Activated CD4-positive, alpha-beta T cell treated with anti-CD3 and anti-CD28 coated beads, Interleukin-2, Interleukin-6, amounts not matched to agents 100 ng/mL and 50 ng/mL, durations not matched to agents 16 hours and 8 hours (primary cell): ENCODE measurements around the gene NOTCH4.
"Not testable (repeated sequence)": the region's sequence is repeated elsewhere in the genome, so short reads cannot be mapped to it uniquely, and the experiment has no call there.

Source experiments
- DNase-seq: peaks from one replicate; pipeline ENCODE4 v3.0.0-alpha.2; 2020

The NOTCH4 gene

GRCh38 chr6:32223258-32224235, at the start of gene NOTCH4:
Gene NOTCH4, minus strand, starts transcription at chr6:32224067. Its CDS starts 139 bp downstream, at chr6:32223928.
- DNase-seq = no peak

- no peak for DNase-seq
Observed at GRCh38 chr6:32271429-32271828, 47.6 kb upstream of the NOTCH4 start.

GRCh38 chr6:32268459-32268858, 44.6 kb upstream of the NOTCH4 start:
- DNase-seq = not testable (repeated sequence)

DNA sequence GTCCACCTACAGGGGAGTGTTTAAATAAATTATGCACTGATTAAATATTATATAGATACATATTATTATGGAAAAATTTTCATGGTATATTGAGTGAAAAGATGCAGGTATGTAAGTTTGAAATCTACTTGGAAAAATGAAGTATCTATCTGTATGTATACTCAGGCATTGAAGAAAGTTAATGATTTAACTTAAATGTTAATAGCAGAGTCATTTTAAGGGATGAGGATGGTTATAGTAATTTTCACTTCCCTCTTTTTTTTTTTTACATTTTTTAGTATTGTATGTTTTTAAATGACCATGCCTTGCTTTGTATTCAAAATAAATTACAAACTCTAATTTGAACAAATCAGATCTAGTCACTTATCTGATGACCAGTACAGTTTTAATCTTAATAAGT, 43.2 kb upstream of the NOTCH4 start:
- DNase-seq = no peak

DNA sequence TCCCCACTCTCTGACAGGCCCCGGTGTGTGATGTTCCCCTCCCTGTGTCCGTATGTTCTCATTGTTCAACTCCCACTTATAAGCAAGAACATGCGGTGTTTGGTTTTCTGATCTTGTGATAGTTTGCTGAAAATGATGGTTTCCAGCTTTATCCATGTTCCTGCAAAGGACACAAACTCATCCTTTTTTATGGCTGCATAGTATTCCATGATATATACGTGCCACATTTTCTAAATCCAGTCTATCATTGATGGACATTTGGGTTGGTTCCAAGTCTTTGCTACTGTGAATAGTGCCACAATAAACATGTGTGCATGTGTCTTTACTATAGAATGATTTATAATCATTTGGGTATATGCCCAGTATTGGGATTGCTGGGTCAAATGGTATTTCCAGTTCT, 33.4 kb upstream of the NOTCH4 start:
- not testable (repeated sequence) for DNase-seq

- peak; percentile 79 for DNase-seq
Observed at GRCh38 chr6:32255199-32256153, 31.6 kb upstream of the NOTCH4 start.

DNA sequence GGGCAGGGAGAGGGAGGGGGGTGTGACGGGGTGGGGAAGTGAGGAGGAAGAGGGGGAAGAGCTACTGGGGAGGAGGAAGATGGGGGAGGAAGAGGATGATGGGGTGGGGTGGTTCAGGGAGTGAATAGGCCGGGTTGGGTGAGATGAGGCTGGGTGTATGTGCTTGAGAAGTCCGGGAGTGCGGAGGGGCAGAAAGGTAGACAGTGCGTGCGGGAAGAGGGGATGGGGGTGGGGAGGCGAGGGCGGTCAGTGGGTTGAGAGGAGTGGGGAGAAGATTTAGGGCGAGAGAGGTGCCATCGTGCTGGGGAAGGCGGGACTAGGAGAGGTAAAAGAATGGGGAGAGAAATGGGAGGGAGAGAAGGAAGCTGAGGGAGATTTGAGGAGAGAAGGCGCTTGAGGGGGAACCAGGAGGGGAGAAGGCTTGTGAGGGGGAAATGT, 30.9 kb upstream of the NOTCH4 start:
- DNase-seq = no peak

DNA sequence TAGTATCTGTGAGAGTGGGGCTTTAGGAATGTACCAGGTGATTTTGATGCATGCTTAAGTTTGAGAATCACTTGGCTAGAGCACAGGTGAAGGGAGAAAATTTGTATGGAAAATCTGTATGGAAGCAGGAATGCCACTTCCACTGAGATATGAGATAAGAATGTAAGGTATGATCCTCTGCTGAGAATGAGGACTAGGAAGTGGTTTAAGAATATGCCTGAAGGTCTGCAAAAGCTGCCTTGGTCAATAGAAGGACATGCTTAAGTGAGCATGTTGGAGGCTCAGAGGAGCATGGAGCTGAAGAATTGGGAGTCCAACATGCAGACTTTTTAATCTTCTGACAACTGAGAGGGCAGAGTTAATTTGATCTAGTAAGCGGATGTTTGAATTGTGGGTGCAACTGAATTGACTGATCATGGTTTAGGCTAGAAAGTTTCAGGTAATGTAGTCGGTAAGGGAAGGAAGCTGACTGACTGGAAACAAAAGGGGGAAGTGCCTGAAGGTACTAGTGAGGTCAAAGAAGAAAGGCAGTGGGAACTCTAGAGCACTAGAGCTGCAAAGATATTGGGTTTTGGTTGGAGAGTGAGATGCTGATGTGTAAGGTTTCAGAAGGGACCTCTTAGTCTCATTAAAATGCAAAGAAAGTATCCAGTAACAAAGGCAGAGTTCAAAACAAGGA, 28.6 kb upstream of the NOTCH4 start:
- peak; percentile 38 for DNase-seq

DNA sequence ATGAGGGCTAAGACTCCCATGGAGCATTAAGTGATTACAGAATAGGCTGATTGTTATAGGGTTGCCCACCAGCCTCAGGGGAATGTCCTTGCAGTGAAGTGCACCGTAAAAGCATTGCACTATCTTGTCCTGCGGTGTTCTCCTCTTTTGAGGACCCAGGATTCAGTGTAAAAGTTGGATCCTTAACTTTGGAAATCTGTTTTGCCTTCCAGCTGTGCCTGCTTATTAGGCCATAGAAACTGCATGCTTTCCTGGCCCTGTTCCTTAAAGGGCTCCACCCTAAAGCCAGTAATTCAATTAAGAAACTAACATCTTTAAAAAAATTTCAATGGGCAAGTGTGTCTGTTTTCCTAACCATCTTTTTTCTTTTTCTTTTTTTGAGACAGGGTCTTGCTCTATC, 25.4 kb upstream of the NOTCH4 start:
- no peak for DNase-seq

GRCh38 chr6:32247401-32247800, 23.5 kb upstream of the NOTCH4 start:
- DNase-seq = no peak

DNA sequence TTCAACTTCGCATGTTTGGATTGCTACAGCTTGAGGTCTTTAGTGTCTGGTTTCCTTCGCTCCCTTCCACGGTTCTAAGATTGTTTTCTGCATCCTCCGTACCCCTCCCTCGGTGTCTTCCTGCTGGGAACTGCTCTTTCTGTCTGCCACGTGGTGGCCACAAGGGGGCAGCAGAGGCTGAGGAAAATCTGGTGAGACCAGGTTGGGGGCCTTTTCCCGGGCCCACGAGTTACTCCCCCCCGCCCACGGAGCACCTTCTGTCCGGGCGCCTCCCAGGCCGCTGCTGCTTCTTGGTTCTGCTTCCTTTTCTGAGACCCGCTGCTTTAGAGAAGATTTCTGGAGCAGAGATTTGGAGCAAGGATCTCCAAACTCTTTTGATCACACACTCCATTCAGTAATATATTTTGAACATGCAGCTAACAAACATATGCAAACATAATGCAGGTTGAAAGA, 21.1 kb upstream of the NOTCH4 start:
- peak; percentile 81 for DNase-seq

DNA sequence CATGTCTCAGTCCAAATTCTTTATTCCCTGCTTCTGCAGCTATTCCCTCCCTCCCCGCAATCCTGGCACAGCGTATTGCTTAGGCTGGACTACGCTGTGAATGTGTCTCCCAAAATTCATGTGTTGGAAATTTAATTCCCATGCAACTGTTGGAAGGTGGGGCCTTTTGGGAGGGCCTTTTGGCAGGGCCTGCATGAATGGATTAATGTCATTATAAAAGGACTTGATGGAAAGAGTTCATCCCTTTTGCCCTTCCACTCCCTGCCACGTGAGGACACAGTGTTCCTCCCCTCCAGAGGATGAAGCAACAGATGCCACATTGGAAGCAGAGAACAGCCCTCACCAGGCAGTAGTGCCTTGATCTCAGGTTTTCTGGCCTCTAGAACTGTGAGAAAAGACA, 20.4 kb upstream of the NOTCH4 start:
- DNase-seq = no peak

- DNase-seq = not testable (repeated sequence)
Observed at GRCh38 chr6:32242318-32242813, 18.5 kb upstream of the NOTCH4 start.

GRCh38 chr6:32240686-32241085, 16.8 kb upstream of the NOTCH4 start:
- DNase-seq = no peak

- DNase-seq = no peak
Observed at GRCh38 chr6:32239462-32239861, 15.6 kb upstream of the NOTCH4 start.

GRCh38 chr6:32234934-32235333, 11.1 kb upstream of the NOTCH4 start:
- DNase-seq = no peak

GRCh38 chr6:32226434-32226833, 2.6 kb upstream of the NOTCH4 start:
- DNase-seq = no peak

DNA sequence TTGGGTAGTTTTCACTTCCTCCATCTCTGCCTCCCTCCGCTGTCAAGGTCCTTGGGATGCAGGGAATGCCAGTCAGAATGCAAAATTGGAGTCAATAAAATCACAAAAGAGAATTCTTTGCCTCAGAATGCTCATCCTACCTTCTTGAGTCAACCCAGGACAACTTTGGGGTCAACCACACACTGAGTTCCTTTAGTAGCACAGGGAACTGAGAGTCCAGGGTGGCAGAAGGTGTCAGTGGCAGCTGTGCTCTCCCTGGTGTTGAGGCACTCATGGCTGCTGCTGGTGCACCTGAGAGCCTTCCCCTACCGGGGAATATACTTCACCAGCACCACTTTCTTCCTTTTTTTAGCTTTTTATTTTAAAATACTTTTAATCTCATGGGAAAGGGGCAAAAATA, 829 bp upstream of the NOTCH4 start:
- DNase-seq = no peak

DNA sequence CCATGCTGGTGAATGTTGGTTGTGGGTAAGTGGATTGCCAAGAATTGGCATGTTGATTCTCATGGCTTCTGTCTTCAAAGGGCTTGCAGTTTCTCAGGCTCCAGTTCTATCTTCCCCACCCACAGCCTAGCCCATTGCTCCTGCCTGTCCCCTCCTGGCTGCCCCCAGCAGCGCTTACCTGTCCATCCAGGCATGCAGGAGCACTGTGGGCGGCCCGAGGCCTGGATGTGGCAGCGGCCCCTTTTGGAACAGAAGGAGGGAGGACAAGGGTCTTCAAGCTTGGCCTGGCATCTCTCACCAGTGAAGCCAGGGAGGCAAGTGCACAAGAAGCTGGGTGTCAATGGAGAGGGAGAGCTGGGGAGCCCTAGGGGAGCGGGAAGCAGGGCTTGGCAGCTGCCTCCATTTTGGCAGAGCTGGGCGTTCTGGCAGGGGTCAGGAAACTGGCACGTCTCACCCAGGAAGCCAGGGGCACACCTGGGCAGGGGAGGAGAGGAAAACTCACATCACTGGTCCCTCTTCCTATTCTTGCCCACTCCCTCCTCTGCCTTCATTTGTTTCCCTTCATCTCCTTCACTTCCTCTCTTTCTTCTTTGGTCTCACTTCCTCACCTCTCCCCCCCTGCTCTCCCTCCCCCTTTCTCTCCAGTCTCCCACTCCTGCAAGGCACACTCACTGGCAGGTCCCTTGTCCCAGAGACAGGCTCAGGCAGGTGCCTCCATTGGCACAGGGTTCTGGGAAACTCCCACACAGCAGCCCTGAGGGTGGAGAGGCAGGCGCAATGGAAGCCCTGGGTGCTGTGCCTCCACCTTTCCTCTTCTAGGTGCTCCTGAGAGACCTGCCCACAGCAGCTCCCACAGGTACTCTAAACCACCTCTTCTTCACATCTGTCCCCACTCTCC, 1.3 kb downstream of the NOTCH4 start:
- DNase-seq = no peak

DNA sequence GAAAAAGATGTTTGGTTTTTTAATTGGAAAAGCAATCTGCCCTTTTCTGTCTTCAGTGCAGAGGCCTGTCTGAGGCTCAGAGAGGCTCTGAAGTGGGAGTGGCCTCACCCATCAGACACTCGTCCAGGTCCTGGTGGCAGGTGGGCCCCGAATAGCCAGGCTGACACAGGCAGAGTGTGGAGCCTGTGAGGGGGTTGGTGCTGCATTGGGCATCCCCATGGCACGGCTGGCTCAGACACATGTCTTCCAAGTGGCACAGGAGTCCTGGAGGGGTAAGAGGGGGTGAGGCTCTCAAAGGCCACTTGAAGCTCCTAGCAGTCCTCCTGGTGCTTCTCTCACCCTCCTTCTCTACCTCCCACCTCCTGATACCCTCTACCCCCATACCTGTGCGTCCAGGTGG, 3.8 kb downstream of the NOTCH4 start:
- DNase-seq = no peak

- no peak for DNase-seq
Observed at GRCh38 chr6:32218167-32218566, 5.7 kb downstream of the NOTCH4 start.
